Ecto neural progenitor cell (in vitro differentiated cells): ENCODE data around the gene PLXDC2.
"Not testable (repeated sequence)": the region's sequence is repeated elsewhere in the genome, so short reads cannot be mapped to it uniquely, and the experiment has no call there.

Experiments
- DNase-seq: peaks from one replicate; pipeline ENCODE4 v3.0.0-alpha.2; 2018; ENCODE audit warnings: low spot score

Gene PLXDC2

DNA sequence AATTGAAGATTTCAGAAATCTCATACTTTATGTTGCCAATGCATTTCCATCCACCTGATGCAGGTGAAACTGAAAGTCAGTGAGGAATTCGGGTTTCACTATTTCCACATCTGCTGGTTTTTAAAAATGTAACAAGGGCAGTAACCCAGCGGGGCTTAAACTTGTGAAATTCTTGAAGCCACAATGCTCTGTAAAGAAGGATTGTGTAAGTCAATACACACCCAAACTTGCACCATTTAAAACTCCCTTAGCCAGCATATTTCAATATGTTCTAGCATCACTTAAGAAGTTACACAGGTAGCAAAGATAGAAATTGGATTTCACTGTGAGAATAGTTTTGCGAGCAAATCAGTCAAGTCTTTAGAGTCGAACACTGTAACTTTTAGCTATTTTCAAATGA is 386.1 kb downstream of the PLXDC2 start:
- no peak for DNase-seq

DNA sequence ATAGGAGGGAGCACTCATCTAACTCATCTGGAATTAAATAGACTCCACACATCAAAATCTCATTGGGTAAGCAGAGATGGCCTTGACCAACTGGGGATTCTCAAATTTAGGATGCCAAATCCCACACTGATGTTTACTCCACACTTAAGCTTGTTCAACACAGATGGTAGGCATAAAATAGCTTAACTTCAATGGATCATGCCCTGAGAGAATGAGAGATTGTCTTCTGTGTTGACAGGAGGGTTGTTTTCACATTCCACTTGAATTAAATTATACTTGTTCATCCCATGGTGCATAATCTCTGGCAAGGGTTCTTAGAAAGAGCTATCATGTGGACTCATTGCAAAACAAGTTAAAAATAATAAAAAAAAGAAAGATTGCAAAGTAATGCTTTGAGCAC is 391.4 kb downstream of the PLXDC2 start:
- DNase-seq = no peak

DNA sequence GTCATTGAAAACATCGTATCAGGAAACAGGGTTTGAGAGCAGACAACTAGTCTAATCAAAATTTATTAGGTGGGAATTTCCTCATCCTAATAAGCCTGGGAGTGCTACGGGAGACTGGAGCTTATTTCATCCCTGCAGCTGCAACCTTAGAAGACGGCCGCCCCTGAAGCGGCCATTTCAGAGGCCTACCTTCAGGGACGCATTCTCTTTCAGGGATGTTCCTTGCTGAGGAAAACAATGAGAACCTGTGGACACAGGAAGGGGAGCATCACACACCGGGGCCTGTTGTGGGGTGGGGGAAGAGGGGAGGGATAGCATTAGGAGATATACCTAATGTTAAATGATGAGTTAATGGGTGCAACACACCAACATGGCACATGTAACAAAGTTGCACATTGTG is 392.9 kb downstream of the PLXDC2 start:
- DNase-seq = not testable (repeated sequence)

DNA sequence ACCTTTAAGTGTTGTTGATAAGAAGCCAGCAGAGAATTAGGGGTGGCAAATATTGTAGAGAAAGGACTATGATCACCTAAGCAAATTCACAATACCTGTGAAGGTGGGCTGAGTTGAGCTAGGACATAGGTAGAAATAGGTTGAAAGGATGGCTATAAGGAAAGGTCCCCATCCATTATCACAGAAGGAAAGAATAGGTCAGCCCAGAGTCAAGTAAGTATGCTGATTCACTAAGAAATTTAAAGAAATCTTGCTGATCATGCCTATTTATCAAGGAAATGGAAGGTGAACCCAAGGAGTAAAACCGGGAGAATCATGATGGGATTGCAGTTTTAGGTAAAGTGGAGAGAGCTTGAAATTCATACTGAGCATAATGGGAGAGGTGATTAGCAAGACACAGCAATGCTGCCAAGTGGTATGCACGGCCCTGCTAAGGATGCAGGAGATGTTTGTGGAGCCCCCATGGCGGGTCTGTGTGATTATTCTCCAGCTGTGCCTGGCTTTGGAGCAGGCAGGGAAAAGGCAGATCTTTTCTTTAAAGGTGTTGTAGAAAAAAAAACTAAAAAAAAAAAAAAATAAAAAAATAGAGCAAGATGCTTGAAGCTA is 399.4 kb downstream of the PLXDC2 start:
- no peak for DNase-seq

- no peak for DNase-seq
Measured at GRCh38 chr10:20221356-20221755, 405.1 kb downstream of the PLXDC2 start.

DNA sequence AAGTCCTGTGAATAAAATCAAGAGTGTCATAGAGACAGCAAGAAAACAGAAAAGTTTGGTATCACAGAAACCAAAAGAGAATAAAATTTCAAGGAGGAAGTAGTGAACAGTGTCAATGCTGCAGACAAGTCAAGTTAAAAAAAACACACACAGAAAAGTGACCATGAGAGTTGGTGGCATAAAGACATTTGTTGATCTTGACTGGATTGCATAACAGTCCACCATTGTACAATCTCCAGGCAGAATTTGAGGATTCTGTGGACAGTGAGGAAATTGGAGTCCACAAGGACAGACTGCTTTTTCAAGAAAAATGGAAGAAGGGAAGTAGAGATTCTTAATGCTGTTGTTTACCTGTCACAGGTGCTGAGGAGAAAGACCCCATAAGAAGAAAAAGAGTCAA is 412.5 kb downstream of the PLXDC2 start:
- no peak for DNase-seq

- no peak for DNase-seq
Measured at GRCh38 chr10:20232079-20232705, 416.0 kb downstream of the PLXDC2 start.

DNA sequence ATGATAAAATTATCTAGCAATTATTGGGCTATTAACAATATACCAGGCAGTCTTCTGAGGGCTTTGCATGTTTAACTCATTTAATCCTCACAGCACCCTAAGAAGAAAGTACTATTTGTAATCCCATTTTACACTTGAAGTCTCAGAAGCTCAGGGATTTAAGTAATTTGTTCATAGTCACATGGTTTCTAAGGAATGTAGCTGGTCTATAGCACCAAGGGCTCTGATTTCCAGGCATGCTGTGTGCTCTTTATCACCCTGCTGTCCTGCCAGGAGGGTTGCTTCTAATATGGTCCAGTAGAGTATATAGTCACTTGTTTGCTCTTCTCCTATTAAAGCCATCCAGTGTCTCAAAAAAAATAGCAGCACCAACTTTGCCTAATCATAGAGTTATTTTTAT is 417.2 kb downstream of the PLXDC2 start:
- no peak for DNase-seq

DNA sequence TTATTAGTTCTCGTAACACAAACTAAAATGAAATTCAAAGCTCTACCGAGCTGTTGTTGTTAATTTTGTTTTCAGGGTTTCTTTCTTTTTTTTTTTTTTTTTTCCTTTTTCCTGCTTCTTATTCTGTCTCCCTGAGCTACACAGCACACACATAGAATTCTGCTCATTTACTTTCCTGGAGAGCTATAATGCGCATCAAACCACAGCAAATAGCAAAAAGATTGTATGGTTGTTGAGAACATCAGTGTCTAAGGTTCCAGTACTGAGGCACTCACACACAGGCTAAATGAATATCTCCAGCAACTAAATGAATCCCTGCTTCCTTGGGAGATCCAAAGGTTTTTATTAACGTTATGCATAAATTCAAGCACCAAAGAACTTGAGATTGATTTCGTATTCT is 418.3 kb downstream of the PLXDC2 start:
- no peak for DNase-seq

DNA sequence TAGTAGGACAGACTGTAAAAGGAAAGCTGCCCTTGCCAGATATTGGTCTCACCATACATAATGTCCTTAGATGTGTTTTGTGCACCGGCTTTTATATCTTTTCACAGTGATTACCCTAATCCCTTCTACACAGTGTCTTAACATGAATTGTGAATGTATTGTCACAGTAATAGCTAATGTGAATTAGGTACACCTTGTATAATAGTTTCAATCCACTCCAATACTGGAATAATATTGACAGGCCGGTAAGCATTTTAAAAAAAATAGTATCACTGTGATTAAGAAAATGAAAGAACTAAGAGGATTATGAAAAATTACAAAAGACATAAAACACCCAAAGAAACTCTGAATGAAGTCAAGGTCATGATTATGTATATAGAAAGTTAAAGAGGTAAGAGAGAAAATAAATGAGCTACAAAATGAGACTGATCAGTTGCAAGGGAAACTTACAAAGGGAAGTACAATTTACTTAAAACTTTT is 420.9 kb downstream of the PLXDC2 start:
- DNase-seq = no peak

DNA sequence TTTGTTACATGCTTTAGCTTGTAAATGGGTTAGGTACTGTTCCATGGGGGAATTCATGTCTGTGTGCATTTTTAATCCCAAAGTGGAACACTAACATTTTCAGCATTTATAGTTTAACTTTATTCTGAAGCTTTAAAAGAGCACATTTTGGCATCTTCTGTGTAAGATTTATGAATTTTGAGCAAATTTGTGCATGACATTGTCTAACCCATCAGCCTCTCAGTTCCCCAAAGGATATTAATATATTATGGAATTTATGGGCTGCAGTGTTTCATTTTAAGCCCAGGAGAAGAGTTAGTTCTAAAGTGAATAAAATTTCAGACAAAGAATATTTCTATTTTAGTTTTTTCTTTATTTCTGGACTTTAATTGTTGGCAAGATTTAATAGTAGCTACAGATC is 421.4 kb downstream of the PLXDC2 start:
- no peak for DNase-seq

DNA sequence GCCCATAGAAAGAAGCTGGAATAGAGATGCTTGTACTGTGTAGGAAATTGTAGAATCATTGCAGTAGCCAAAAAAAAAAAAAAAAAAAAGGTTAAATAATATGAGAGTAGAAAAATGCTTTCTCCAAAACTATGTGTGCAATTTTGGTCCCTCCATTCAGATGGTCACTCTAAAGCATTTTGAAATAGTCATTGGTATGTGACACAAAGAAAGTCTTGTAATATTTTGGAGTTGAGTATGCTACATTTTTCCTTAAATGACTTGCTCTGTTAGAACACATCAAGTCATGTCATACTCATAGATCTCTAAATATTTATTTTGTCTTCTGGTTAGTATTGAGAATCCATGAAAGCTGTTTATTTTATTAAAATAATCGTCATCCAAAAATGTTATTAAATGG is 424.4 kb downstream of the PLXDC2 start:
- no peak for DNase-seq

- DNase-seq = no peak
Measured at GRCh38 chr10:20247454-20247853, 431.2 kb downstream of the PLXDC2 start.

DNA sequence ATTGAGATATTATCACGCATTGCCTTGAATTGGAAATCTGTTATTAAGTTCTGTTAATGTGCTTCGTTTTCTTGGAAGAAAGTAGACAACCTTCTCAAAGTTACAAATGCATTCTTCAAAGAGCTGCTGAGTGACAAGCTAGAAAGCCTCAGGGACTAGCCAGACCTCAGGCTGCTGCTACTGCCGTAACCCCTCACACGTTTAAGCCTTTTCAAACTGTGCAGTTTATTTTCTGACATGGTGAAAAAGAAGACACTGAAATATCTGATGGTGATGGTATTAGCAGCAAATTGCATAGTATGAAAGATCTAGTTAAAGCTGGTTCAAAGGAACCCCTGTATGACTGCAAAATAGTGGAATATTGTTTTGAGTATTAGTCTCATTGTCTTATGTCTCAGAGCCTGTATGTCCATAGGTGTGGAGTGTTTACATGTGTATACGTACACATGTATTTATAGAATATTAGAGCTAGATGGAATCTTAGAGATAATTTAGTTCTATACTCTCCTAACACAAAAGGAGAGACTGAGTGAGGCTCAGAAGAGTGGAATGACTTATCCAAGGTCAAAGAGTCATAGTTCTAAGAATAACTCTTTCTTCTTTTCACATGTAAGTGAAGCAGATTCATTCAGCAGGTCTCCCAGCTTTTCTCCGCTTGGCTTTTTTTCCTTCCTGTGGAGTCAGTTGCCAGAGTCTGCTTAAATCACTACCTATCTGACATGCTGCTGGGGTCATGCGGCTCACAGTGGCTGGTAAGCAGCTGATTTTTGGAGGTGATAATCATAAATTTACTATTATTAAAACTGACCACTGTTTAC is 431.9 kb downstream of the PLXDC2 start:
- DNase-seq = no peak

GRCh38 chr10:20254078-20254477 is 437.8 kb downstream of the PLXDC2 start:
- no peak for DNase-seq

DNA sequence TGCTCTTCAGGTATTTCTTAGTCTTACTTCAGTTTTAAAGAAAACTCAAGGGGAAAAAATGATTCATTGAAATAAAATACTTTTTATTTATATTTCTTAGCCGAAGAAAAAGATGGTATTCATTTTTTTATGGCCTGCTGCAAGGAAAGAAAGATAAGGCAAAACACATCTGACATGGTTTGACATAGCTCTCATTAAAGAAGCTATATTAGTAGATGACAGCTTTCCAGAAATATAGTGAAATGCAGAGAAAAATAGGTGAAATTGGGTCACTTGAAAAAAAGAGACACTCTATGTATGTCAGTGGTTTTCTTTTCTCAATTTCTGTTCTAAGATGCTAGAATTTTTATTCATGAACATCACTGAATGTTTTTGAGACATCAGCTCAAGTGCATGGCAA is 438.3 kb downstream of the PLXDC2 start:
- no peak for DNase-seq

DNA sequence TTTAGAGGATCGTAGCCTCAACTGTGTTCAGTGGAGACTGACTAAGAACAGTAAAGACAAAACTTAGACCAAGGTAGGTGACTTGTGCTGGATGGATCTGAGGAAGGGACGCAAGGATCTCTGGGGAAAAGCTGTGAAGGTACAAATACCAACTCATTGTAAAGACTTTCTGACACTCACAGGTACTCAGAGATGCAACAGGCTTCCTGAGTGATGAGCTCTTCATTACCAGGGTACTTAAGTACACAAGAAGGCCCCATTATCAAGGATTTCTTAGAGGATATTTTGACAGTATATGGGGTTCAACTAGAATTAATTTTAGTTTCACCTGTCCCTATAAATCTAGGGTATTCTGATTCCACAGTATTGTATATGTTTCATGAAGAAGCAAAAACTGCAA is 440.7 kb downstream of the PLXDC2 start:
- no peak for DNase-seq

DNA sequence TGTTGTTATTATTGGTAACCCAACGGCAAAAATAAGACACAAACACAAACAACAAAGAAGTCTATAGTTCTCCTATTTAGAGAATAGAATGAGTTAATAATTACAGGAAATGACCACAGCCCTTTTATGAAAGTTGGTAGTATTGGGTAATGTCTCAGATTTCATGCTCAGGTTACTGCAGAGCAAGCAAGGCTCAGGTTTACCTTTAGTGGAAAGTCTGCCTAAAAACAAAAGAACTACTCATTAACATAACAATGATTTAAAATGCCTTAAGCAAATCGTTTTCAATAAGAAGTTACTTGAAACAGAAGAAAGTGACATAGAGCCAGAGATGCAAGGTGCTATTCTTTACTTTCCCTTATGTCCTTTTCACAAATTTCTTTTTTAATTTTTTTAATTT is 441.2 kb downstream of the PLXDC2 start:
- no peak for DNase-seq

GRCh38 chr10:20265146-20265545 is 448.9 kb downstream of the PLXDC2 start:
- no peak for DNase-seq

DNA sequence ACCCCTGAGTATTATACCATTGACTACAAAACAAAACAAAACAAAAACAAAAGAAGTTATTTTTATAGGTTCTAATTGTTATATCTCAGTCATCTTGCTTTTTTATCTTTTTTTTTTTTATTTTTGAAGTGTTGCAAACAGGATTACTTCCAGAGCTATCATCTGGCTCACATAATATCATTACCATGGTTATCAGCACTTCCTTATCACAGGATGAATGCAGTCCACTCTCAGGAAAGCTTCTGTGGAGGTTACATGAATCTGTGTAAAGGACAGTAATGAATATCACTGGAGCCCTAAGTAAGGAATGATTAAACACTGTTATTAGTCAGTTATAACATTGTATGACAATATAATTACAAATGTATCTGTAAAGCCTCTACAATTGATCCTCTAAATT is 451.5 kb downstream of the PLXDC2 start:
- no peak for DNase-seq

GRCh38 chr10:20271490-20271889 is 455.3 kb downstream of the PLXDC2 start:
- DNase-seq = no peak

- DNase-seq = no peak
Measured at GRCh38 chr10:20272608-20273007, 456.4 kb downstream of the PLXDC2 start.

GRCh38 chr10:20274571-20274970 is 458.3 kb downstream of the PLXDC2 start:
- no peak for DNase-seq
